ENCODE data around the gene RPS6KA2.
"Not testable (repeated sequence)": the region's sequence is repeated elsewhere in the genome, so short reads cannot be mapped to it uniquely, and the experiment has no call there.

Gene RPS6KA2

DNA sequence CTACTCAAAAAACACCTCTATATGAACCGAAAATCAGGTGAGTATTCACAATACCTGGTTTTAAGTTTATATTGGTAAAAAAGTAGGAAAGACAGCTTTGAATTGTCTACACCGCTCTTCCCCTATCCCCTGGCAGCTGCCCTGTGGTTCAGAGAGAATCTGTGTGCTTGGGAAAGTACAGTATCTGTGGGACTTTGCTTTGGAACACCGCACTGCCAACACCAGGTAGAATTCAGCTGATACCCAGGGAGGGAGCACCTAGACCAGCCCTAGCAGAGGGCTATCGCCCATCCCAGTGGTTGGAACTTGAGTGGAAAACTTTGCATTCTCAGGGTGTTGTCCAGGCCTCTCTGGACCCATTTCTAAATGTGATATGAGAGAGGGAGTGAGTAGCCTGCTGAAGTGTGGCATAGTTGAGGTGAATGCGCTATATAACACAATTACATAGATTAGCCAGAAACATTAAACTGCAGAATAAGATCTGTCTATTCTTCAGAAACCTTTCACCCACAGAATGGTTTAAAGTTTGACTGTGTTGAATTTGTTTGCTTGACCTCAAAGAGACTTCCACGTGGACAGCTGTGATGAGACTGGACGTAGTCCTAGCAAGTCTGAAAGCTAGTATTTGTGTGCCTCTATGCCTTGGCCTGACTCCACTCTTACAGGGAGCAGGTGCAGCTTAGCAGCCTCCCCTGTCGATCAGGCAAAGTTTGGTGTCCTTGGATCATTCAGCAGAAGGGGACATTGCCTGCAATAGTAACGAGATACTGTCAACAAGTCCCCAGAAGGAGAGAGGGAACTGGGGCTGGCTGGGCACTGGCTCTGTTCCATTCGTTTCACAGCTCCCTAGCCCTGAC is 232.8 kb downstream of the RPS6KA2 start:
- DNase-seq (ENCODE audit: low read depth, low spot score): no peak
- no peak overlapping the region for H3K27ac ChIP-seq

- no peak overlapping the region for H3K27ac ChIP-seq
- no peak for DNase-seq (ENCODE audit: low read depth, low spot score)
Observed at GRCh38 chr6:166393535-166393823, 233.6 kb downstream of the RPS6KA2 start.

- not testable (repeated sequence) for DNase-seq (ENCODE audit: low read depth, low spot score); H3K27ac ChIP-seq
Observed at GRCh38 chr6:166392755-166393534, 234.1 kb downstream of the RPS6KA2 start.

DNA sequence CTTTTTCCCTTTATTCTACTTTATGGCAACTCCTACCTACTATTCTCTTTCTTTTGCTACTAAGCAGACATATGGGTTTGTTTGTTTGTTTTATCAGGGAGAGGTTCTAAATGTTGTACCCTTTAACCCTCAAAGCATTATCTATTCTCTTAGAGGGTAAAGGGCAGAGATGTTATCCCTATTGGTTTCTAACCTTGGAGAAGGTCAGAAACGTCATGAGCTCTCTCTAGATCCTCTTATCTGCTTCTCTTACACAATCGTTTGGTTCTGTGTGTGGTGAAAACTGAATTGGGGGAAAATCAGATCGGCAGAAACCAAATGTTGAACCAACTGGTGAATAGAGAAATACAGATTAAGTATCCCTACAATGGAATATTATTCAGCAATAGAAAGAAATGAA is 237.9 kb downstream of the RPS6KA2 start:
- H3K27ac ChIP-seq: no peak overlapping the region
- no peak for DNase-seq (ENCODE audit: low read depth, low spot score)

DNA sequence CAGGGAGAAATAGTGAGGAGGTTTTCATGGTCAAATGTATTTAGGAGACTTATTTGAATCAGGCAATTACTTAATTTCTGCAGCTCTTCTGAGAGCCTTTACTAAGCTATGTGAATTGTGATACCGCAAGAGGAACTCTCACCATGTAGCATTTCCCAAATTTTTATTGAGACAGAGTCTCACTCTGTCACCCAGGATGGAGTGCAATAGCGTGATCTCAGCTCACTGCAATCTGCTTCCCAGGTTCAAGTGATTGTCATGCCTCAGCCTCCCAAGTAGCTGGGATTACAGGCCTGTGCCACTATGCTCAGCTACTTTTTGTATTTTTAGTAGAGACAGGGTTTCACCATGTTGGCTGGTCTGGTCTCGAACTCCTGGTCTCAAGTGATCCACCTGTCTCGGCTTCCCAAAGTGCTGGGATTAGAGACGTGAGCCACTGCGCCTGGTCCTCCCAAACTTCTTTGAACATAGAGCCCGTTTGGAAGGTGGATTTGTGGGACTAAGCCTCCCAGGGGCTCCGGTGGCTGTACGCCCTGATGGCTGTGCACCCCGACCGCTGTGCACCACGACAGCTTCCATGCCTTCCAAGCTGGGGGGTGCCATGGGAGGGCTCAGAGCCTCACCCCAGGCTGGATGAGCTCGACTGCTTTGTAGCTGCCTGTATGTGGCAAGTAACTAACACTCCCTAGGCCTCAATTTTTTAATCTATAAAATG is 238.6 kb downstream of the RPS6KA2 start:
- no peak for DNase-seq (ENCODE audit: low read depth, low spot score)
- H3K27ac ChIP-seq: no peak overlapping the region

DNA sequence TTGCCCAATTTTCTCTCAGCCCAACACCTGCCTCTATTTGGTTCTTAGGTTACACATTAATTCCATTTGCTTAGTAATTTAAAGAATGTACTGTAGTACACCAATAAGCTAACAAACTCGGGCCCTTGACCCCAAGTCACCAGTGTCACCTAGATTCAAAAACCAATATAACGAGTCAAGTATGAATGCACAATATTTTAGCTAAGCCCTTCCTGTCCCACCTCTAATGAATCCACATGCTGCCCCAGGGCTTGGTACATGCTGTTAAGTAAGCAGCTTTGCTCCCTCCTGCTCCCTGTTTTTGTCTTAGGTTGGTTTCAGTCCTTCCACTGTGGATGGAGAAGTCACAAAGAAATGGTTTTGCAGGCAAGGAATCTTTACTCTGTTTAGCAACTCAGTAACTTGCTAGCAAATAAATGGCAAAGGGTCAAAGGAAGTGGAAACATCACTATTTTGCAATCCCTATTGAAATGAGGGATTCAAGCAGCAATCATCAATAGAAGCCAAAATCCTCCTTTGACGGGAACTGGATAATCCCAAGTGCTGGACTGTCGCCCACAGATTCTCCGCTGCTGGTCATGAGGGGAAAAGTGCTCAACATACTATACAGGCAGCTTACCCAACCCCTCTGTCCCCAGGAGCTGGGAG is 239.3 kb downstream of the RPS6KA2 start:
- no peak for DNase-seq (ENCODE audit: low read depth, low spot score)

GRCh38 chr6:166387098-166387497 is 240.0 kb downstream of the RPS6KA2 start:
- not testable (repeated sequence) for DNase-seq (ENCODE audit: low read depth, low spot score); H3K27ac ChIP-seq

More for the DNA sequence above, 239.3 kb downstream of the RPS6KA2 start:
- no peak overlapping the region for H3K27ac ChIP-seq

DNA sequence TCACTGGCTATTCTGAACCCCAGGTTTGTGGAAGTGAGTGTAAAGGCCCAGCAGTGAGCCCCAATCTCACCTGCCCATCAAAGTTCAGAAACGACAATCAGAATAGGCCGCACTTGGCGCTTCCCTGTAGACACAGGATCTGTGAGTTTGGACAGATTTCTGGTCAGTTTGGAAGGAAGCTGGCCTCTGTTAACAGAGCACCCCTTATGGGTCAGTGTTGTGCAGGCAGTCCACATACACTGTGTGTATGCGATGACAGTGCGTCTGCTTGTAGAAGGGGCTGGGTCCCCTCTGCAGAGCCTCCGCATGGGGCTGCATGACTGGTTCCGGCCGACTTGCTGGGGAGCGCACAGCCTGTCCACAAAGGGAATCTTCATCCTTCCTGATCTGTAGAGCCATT is 240.9 kb downstream of the RPS6KA2 start:
- no peak for DNase-seq (ENCODE audit: low read depth, low spot score)
- H3K27ac ChIP-seq: no peak overlapping the region

- DNase-seq (ENCODE audit: low read depth, low spot score): not testable (repeated sequence)
Observed at GRCh38 chr6:166383802-166384363, 243.2 kb downstream of the RPS6KA2 start.

GRCh38 chr6:166382933-166383801 is 243.9 kb downstream of the RPS6KA2 start, which contains the start of gene MPC1:
TSS of gene MPC1 (minus strand) at chr6:166382940. CDS start at chr6:166382876, 64 bp downstream.
- peak within 1 kb of the TSS; percentile 72 for H3K27ac ChIP-seq
- DNase-seq (ENCODE audit: low read depth, low spot score): peak; percentile 83

More at GRCh38 chr6:166383802-166384363, 243.2 kb downstream of the RPS6KA2 start:
- H3K27ac ChIP-seq: peak overlapping the region; percentile 72

DNA sequence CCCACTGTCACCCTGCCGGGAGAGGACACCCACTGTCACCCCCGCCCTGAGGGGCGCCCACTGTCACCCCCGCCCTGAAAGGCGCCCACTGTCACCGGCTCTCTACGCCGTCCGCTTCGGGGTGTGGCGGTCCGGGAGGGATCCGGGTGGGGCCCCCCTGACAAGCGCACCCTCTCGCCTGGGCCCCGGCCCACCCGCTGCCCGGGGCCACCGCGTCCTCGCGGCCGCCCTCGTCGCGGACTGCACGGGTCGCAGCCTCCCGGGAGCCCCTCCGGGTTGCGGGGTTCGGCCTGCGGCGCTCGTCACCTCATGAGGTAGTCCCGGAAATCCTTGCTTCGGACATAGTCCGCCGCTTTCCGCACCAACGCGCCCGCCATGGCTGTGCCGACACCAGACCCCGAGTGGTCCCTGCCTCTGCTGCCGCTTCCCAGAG is 244.5 kb downstream of the RPS6KA2 start:
- peak overlapping the region; percentile 72 for H3K27ac ChIP-seq
- no peak for DNase-seq (ENCODE audit: low read depth, low spot score)

GRCh38 chr6:166381733-166382499 is 245.1 kb downstream of the RPS6KA2 start:
- H3K27ac ChIP-seq: peak overlapping the region; percentile 72
- DNase-seq (ENCODE audit: low read depth, low spot score): no peak

- DNase-seq (ENCODE audit: low read depth, low spot score): no peak
- peak overlapping the region; percentile 72 for H3K27ac ChIP-seq
Observed at GRCh38 chr6:166381381-166381732, 245.7 kb downstream of the RPS6KA2 start.

DNA sequence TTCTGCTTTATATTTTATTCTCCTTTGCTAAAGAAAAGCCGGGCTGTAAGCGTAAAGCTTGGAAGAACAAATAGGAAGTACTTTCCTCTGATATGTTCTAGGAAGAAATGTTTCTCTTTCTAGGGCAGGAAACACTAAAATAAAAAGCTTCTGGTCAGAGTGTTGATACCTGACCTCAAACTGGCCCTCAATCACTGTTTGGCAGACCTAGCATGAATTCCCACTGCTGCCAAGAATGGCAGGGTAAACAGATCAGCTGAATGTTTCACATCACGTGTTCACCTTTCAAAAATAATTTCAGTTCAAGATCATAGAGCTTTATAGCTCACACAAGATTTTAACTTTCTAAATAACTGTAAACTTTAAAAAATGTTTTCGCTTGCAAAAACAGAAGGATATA is 247.3 kb downstream of the RPS6KA2 start:
- H3K27ac ChIP-seq: no peak overlapping the region
- DNase-seq (ENCODE audit: low read depth, low spot score): no peak

DNA sequence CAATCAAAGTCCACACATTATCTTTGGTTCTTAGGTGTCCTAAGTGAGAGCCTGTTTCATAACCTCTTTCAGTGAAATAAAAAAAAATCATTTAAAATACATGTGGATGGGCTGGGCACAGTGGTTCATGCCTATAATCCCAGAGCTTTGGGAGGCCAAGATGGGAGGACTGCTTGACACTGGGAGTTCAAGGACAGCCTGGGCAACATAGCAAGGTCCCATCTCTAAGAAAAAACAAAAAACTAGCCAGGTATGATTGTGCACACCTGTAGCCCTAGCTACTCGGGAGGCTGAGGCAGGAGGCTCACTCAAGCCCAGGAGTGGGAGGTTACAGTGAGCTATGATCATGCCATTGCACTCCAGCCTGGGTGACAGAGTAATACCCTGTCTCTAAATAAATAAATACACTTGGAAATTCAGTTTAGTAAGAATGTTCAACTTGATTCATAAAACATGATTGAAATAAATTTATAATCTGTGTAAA is 247.9 kb downstream of the RPS6KA2 start:
- no peak for DNase-seq (ENCODE audit: low read depth, low spot score)
- H3K27ac ChIP-seq: no peak overlapping the region

GRCh38 chr6:166377721-166378120 is 249.3 kb downstream of the RPS6KA2 start:
- no peak for DNase-seq (ENCODE audit: low read depth, low spot score)
- H3K27ac ChIP-seq: no peak overlapping the region

- peak overlapping the region; percentile 46 for H3K27ac ChIP-seq
- DNase-seq (ENCODE audit: low read depth, low spot score): no peak
Observed at GRCh38 chr6:166375013-166375412, 252.0 kb downstream of the RPS6KA2 start.

- H3K27ac ChIP-seq: no peak overlapping the region
- no peak for DNase-seq (ENCODE audit: low read depth, low spot score)
Observed at GRCh38 chr6:166370489-166370888, 256.6 kb downstream of the RPS6KA2 start.

Data from epithelial cell of prostate (primary cell).